ENCODE data around the gene CRYBG3.
A peak's percentile ranks its signal among the peaks of the same experiment; 100 is the strongest.

Gene CRYBG3

DNA sequence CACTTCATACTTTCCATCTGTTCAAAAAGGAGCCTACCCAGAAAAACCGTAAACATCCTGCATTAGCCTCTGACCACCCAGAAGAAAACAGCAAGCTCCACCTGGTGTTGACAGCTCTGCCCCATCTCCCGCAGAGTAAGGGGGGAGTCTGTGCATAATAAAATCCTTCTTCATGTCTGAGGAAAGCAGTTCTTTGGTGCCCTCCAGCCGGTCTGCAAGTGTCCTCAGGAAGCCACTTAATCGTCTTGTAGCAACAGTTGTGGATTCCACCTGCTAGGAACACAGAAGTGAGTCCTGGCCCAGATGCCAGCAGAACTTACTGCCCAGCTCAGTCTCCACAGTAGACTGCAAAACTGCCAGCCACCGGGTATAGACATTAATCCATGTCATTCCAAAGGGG lies 127.9 kb downstream of the CRYBG3 start:
- no peak for DNase-seq

DNA sequence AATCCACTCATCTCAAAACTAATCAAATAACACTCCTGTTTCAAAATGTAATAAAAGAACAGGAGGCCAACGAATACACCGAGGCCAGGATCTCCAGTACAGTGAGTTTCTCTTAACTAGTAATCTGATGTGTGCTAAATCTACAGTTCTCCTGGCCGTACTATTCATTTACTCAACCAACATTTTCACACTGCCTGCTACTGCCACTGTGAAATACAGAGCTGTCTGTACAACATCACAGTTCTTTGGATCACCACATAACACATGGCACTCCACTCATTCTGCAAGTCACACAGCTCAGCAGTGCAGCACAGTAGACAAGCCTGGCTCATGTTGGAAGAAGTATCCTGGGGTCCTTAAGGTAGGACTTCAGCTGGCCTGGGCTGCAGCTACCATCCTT lies 128.5 kb downstream of the CRYBG3 start:
- no peak for DNase-seq

DNA sequence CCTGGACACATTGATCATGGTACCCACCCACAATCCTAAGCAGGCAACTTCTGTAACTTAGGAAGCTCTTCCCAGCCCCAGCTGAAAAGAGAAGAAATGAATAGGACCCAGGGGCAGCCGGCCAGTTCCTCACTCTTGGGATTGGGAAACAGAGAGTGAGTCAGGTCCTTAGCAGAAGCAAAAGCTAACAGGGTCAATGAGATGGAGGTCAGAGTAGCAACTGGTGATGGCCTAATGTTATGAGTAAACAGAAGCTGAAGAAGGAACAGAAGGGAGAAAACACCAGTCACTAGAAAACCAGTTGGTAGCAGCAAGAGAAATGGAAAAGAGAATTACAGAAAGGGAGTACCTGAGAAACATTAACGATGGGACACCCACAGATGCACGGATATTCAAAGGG lies 130.5 kb downstream of the CRYBG3 start:
- DNase-seq: no peak

DNA sequence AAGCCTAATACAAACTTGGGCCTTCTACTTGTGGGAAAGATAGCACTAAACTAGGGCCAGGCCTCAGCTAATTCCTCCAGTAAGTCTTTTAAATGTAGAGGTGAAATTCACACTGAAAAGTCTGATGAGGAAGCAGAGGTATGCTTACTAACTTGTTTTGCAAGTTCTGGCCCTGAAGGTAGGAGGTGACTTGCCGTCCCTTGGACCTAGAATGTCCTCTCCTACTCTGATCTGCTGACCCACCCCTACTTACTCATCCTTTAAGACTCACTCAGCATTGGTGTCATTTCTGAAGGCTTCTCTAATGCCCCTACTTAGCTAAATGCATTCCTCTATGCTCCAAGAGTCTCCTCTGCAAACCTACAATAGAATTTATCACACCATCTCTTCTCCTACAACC lies 131.1 kb downstream of the CRYBG3 start:
- DNase-seq: no peak

DNA sequence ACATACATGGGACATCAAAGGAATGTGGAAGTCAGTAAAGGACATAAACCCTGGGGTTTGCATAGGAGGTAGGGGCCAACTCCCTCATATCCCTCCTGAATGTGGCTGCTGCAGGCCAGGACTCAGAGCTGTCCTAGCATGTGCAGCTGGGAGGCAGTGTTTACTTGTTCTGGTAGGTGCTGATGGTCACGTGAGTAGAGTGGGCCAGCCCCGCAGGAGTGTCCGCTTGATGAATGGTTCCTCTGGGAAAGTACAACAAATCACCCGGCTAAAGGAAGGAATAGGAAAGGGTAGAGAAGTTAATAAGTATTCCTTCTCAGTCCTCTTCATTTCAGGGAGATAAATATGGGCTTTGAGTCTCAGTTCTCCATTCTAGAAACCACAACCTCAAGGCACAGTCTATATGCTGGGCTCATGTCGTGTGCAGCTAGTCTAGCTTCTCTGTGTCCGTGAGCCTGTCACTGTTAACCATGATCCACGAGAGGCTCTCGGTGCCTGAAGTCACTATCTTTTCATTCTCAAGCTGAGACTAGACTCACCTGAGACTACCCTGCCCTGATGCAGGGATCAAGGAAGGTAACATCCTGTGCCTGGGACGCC lies 132.5 kb downstream of the CRYBG3 start:
- DNase-seq: no peak

DNA sequence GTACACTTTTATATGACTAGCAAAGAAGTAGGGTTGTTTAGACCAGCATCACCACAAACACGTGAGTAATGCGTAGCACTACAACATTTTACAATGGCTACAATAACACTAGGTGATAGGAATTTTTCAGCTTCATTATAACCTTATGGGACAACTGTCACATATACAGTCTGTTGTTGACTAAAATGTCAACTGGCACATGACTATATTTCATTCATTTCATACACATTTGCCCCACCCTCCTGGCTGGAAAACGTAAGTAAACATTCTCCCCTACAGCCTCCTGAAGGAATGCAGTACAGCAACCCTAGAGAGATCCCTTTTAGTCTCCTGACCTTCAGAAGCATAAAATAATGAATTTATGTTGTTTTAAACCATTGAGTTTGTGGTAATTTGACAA lies 134.2 kb downstream of the CRYBG3 start:
- no peak for DNase-seq

DNA sequence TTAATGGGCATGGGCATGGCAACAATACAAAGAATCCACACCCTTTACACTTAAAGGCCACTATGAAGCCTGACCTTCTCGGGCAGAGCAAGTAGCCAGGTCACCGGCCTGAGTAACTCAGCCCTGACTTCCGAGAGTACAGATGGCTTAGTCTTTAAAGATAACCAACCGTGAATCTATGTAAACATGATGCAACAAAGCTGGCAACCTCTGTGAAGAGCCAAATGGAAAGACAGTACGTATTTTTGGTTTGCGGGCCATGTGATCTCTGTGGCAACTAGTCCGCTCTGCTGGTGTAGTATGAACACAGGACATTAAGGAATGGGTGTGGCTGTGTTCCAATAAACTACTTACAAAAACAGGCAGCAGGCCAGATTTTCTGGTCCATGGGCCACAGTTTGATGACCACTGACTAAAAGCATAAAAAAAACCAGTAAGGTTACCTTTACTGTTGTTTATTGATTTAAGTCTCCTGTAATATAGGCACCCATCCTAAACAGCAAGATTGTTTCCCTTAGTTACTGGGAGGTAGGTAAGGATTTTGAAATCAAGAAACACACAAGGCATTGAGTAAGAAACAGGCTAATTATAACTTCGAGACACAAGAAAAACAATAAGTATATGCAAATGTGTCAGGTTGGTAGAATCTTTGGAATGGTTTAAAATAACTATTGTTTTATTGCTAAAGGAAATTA lies 136.0 kb downstream of the CRYBG3 start:
- no peak for DNase-seq

DNA sequence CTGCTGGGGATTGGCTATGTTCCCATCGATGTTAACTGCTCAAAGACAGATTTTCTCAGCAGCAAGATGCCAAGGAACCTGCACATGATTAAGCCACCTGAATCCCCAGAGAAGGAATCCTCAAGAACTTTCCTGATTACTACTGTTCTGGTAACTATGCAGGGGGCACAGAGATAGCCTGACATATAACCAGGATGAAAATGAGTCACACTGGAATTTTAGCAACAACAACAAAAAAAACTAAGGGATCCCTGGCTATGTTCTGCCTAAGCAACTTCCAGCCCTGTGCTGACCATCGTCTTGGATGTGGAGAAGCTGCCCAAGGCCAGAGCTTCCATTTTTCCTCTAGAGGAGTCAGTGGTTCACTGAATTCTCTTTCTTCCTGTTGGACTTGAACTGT lies 136.6 kb downstream of the CRYBG3 start:
- no peak for DNase-seq

DNA sequence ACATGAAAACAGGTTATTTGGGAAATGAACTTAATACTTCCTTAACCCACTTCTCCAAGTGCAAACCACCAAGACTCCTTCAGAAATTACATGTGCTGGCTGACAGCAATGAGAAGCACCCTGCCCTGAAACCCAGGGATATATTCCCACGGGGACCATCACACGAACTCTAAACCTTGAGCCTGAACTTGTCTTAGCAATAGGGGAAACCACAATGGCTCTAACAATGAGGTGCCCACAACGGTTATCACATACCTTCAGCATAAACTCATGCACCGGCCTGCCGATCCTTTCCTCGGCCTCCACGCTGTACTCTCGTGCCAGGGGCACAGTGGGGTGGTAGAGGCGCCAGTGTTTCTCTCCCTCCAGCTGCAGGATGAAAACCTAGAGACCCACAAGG lies 137.0 kb downstream of the CRYBG3 start:
- no peak for DNase-seq

DNA sequence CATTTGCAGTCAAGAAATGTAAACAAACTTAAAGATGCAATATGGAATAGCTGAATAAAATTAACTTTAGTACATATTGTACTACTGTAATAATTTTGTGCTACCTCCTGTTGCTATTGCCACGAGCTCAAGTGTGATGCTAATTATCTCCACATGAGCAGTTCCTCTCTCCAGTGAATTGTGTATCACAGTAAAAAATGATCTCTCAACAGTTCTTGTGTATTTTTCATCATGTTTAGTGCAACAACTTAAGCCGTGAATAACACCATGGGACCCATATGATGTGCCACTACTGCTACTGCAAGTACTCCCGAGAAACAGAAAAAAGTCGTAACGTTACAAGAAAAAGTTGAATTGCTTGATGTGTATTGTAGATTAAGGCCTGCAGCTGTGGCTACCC lies 138.1 kb downstream of the CRYBG3 start:
- DNase-seq: no peak

DNA sequence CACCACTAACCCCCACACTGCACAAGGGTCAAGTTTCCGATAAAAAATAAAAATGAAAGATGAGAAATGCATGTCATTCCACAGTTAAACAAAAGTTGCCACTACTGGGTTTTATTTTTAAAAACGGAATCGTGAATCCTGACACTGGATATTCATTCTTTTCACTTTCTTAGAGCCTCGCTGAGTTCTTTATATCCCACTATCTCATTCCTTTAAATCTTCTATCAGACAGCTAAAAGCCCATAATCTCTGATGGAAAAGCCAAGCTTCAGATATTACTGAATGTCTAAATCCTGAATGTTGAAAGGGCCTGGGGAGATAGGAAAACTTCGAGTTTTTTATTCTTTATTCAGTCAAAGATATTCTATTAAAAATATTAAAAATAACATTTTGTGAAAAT lies 138.7 kb downstream of the CRYBG3 start:
- DNase-seq: no peak

DNA sequence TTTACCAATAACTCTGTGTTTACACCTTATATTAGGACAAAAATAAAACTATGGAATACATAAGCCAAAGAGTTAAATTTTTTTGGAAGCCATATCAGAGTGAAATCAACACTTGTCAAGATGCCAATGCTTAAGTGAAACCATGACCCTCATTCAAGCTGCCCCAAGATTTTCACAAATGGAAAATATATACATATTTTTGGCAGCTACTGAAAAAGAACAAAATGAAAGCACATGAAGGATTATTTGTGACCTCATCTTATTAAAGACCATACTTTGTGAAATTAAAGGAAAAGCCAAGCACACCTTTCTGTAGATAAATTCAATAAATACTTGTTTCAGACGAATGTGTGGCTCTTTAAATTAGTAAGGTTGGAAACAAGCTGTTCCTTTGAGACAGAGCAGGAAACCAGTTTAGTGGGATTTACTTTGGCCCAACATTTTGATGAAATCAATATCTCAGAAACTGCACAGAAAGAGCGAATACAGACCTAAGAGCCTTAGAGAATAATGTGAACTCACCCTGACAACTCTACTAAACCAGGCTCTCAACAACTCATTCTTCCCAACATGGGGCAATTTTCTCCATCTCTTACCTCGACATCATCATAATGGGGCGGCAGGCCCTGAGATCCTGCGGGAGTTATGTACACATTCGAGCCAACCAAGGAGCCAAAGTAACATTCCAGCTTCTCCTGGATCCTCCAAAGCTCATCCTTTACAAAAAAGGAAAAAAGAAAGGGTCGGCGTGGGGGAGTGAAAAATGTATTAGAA lies 139.4 kb downstream of the CRYBG3 start:
- DNase-seq: no peak

DNA sequence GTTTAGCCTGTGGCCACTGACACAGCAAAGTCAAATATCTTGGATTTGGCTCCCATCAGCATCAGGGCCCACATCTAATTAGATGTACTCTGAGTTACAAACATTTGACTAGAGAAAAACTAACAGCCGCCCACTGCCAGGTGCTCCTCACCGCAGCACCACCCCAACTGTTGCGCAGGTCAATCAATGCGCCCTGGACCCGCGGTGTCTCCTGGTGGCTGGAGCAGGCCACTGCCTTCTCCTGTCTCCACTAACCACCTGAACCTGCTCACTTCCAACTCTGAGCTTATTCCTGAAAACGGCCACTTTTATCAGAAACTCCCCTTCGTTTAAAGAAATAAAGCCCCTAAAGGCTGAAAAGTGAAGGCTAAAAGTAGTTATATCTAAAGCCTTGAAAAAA lies 146.2 kb downstream of the CRYBG3 start:
- DNase-seq: no peak

DNA sequence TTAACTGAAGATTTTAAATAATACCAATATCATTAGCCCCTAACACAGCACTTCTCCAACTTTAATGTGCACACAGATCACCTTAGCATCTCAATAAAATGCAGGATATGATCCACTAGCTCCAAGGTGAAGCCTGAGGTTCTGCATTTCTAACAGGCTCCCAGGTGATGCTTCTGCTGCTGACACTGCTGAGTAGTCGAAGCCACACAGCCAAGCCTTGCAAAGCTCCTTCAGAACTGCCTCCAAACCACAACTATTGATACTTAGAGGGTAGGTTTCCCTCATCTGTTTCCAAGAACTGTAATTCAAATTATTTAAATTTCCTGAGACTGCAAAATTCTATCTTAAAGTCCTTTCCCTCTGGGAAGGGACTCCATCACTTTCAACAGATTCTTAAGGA lies 146.6 kb downstream of the CRYBG3 start:
- no peak for DNase-seq

DNA sequence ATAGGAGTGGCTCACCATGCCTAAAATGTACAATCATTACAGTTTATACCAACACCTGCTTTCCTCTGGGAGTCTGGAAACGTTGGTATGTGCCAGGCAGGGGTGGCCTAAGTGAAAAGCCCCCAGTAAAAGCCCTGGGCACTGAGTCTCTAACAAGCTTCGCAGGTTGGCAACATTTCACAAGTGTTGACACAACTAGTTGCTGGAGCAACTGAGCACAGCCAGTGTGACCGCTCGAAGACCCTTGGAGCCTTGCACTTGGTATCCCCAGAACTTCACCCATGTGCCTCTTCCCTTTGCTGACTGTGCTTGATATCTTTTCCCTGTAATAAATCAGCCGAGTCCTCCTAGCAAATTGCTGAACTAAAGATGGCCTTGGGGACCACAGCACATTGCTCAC lies 147.7 kb downstream of the CRYBG3 start:
- no peak for DNase-seq

DNA sequence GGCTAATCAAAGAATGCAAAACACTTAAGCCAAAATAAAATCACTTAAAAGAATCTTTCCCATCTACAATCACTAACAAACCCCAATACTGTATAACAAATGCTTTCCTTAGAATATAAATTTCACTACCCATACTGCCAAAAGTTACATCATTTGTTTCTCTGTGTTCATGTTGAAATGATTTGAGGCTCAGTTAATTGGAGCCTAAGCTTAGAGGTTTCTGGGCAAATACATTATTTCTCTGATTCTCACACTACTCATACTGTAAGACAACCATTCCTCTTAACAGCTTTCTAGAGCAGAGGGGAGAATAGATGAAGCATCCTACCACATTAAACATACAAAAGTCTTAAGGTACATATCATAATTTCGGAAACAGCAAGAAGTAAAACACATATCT lies 148.3 kb downstream of the CRYBG3 start:
- no peak for DNase-seq

DNA sequence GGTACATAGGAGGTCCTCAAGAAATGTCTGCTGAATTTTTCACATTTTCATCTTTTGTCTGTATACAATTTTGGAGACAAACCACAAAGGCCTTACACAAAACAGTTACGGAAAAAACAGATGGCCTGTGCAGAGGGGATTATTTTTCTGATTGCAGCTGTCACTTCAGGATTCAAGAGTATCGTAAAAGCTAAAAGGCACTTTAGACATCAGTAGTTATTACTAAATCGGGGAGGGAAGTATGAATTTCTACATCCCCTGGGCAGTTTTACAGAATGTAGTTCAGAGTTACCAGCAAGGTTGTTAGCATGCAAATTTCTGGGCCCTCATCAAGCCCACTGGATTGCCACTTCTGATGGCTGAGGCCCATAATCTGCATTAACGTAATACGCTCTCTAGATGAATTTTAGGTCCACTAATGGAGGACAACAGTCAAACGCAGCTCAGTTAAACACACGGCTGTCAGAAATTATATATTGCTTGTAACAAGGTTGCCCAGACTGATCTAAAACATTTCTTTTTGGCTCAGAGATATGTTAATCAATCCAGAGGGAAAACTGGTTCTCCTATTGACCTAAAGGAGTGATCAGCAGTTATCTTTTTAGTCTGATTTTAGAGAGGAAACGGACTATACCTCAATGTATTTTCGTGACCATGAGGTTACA lies 149.3 kb downstream of the CRYBG3 start:
- no peak for DNase-seq

DNA sequence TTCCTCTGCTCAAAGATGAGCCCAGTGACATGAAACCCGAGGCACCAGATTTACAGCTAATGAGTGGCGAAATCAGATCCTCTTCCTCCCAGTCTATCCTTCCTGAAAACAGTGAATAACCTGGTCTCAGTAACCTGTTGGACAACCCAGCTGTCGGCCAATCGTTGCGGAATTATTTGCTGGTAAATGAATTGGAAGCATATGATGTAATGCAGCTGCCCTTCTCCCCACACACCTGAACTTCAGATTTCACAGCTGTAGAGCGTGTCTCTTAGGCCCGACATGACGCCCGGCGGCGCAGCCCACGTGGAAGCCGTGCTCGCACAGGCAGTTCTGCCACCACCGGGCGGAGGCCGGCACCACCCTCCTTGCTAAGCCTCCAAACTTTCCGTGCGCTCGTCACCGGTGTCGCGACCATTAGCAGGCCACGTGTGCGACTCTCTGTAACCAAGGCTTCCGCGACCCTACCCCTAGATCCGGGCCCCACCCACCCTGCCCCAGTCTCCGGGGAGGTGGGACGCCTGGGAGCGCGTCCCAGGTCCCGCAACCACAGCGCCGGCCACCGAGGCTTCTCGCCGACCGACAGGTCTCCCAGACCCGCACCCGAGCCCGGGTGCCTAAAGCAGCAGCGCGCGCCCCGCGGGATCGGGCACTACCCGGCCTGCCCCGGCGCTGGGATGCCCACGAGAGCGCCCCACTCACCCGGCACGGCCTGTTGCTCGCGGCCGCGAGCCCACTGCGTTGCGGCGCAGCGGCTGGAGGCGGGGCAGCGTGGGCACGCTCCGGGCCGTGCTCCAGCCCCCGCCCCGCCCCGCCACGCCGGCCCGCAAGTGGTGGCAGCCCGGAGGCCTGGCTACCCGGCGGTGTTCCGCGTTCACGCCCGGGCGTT lies 150.1 kb downstream of the CRYBG3 start, which contains the start of gene RIOX2:
Gene RIOX2, minus strand, starts transcription at position 753 of the 889 bp plus-strand sequence. CDS start 4,838 bp downstream, outside the sequence.
- peak; percentile 66 for DNase-seq

DNA sequence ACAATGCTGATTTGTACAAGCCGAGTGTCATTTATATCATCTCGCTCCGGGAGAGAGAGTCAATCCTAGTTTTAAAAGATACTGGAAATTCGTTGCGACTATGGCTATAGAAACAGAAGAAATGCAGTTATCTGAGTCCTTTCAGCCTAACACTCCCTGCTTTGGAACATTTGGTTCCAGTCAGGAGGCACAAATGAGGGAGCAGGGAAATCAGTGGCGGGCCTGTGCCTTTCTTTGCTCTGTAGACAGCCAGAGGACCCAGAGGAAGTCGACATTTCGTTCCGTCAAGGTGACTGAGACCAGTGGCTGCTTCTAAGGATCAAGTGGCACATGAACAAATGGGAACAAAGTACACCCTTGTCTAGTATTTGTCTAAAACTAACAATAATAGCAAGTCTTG lies 151.2 kb downstream of the CRYBG3 start:
- DNase-seq: no peak

DNA sequence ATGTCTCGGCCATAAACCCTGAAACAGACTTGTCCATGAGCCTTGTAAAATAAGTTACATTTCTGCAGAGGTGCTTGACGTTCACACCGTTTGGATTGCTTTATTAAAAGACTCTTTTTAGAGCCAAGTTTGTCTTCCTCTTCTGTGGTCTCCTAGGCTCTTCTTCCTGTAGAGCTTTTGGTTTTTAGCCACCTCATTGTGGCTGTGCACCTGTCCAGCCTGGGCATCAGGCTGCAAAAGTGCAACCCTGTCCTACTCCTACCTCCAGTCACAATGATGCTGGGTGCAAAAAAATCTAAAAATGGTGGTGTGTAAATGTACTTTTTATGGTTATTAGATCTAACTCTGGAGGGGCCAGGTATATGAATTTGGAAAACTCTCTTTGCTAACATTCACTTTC lies 153.2 kb downstream of the CRYBG3 start:
- DNase-seq: no peak

DNA sequence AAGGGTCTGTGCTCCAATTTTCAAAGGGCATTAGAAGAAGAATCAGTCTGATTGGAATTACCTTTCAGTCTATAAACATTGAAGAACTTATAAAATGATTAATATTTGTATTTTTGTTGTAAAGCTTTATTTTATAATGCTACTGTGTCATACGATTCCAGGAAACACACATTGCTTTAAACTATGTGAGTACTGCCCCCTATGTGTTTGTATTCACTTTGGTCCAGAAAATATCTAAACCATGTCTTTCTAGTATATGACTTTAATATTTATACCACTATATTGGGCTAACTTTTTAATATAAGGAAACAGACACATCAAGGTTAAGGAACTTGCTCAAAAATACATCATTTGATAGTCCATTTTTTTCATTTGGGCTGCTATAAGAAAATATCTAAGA lies 153.7 kb downstream of the CRYBG3 start:
- no peak for DNase-seq

DNA sequence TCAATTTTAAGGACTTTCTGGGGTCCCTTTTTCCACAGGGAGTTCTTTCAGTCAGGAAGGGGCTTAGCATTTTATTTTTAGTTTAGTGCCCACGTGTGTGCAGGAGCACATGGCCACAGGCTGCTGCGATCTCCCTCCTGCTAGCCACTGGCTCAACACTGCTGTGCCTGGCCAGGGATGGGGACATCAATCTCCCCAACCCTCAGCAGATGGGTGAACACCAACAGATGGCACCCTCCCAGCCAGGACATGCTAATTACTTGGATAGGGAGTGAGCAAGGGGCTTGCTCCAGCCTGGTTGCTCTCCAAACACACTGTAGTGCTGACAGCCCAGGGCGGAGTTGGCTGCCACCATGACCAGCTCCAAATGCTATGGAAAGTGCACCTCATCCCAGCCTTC lies 157.8 kb downstream of the CRYBG3 start:
- DNase-seq: no peak

DNA sequence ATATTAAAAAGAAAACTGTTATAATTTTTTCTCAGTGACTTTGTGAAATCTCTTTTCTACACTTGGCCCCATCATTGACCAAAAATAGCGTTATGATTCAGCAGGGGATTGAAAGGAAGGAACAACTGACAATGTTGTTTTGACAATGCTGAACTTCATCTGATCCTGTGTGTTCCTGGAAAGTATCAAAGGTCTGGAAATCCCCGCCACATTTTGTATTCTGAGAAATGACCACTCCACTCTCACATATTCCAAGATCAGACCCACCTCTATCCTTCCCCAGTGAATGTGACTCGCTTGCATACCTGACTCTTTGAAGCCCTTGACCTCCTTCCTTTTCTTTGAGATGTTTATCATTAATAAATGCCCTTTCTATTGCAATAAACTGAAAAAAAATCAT lies 160.1 kb downstream of the CRYBG3 start:
- DNase-seq: no peak
